ENCODE data around the gene GPR137B. TPM values are rescaled to one million over a fixed set of nuclear protein-coding genes. Genes with fewer than 3 reads are reported as not detected.
"Not testable (repeated sequence)": the region's sequence is repeated elsewhere in the genome, so short reads cannot be mapped to it uniquely, and the experiment has no call there.

The GPR137B gene
- total RNA-seq, 2 donors from 2014 or later = 4.5 to 7.7 TPM

DNA sequence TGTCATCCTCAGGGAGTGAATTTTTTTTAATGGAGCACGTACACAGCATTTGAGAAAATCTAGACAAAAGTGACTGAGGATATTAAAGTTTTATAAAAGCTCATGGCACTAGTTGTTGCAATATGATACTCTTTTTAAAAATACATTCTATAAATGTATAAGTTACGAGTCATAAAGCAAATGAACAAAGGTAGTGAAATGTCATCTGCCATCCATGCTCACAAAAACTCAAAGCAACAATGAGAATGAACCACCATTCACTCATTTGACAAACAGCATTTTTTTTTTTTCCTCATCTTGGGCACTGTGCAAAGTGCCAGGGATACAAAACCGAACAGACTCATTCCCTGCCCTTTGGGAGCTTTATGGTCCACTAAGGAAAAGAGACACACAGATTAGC lies 38.7 kb downstream of the GPR137B start:
- intact Hi-C loops (cut with DNase I) = no loop called here
- TF ChIP-seq, protein P1, sequence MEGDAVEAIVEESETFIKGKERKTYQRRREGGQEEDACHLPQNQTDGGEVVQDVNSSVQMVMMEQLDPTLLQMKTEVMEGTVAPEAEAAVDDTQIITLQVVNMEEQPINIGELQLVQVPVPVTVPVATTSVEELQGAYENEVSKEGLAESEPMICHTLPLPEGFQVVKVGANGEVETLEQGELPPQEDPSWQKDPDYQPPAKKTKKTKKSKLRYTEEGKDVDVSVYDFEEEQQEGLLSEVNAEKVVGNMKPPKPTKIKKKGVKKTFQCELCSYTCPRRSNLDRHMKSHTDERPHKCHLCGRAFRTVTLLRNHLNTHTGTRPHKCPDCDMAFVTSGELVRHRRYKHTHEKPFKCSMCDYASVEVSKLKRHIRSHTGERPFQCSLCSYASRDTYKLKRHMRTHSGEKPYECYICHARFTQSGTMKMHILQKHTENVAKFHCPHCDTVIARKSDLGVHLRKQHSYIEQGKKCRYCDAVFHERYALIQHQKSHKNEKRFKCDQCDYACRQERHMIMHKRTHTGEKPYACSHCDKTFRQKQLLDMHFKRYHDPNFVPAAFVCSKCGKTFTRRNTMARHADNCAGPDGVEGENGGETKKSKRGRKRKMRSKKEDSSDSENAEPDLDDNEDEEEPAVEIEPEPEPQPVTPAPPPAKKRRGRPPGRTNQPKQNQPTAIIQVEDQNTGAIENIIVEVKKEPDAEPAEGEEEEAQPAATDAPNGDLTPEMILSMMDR (IDR thresholded peaks at IDR 0.05) = no peak
- no peak for DNase-seq
- H3K9me3 ChIP-seq = no peaks in the 10 kb centered on the region
- H3K4me3 ChIP-seq = no peak overlapping the region
- H3K4me1 ChIP-seq = no peaks in the 10 kb centered on the region
- no peaks in the 10 kb centered on the region for H3K36me3 ChIP-seq
- no peak overlapping the region for H3K9ac ChIP-seq (ENCODE audit: low read depth in 2 of 2, low read length in 2 of 2)
- H3K27ac ChIP-seq = no peak overlapping the region
- H3K27me3 ChIP-seq = no peaks in the 10 kb centered on the region

DNA sequence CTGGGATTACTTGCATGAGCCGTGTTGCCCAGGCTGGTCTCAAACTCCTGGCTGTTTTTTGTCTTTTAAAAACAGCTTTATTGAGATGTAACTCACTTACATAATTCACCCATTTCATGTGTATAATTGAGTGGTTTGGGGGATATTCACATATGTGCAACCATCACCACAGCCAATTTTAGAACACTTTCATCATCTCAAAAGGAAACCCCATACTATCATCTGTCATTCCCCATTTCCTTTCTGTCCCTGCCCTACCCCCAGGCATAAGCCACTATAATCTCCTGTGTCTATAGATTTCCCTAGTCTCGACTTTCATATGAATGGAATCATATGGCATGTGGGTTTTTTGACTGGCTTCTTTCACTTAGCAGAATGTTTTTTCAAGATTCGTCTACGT lies 43.3 kb downstream of the GPR137B start:
- no peak for DNase-seq

DNA sequence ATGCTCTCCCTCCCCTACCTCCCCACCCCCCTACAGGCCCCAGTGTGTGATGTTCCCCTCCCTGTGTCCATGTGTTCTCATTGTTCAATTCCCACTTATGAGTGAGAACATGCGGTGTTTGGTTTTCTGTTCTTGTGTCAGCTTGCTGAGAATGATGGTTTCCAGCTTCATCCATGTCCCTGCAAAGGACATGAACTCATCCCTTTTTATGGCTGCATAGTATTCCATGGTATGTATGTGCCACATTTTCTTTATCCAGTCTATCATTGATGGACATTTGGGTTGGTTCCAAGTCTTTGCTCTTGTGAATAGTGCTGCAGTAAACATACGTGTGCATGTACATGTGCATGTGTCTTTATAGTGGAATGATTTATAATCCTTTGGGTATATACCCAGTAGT lies 44.1 kb downstream of the GPR137B start:
- H3K27me3 ChIP-seq; H3K36me3 ChIP-seq; H3K9me3 ChIP-seq; H3K4me1 ChIP-seq; DNase-seq; H3K27ac ChIP-seq; H3K4me3 ChIP-seq; intact Hi-C loops (cut with DNase I); H3K9ac ChIP-seq (ENCODE audit: low read depth in 2 of 2, low read length in 2 of 2): not testable (repeated sequence)

More for the DNA sequence above, 43.3 kb downstream of the GPR137B start:
- Histone ChIP-seq H3K27ac (no peak overlapping the region), H3K27me3 (no peaks in the 10 kb centered on the region), H3K9ac (ENCODE audit: low read depth in 2 of 2, low read length in 2 of 2) (no peak overlapping the region), H3K9me3 (no peaks in the 10 kb centered on the region), H3K4me1 (no peaks in the 10 kb centered on the region), H3K36me3 (no peaks in the 10 kb centered on the region), H3K4me3 (no peak overlapping the region)
- intact Hi-C loops (cut with DNase I) = no loop called here
- TF ChIP-seq, protein P1 (IDR thresholded peaks at IDR 0.05) = no peak

DNA sequence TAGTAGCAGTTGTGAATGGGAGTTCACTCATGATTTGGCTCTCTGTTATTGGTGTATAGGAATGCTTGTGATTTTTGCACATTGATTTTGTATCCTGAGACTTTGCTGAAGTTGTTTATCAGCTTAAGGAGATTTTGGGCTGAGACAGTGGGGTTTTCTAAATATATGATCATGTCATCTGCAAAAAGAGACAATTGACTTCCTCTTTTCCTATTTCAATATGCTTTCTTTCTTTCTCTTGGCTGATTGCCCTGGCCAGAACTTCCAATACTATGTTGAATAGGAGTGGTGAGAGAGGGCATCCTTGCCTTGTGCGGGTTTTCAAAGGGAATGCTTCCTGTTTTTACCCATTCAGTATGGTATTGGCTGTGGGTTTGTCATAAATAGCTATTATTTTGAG lies 45.7 kb downstream of the GPR137B start:
- not testable (repeated sequence) for DNase-seq, H3K4me1 ChIP-seq

DNA sequence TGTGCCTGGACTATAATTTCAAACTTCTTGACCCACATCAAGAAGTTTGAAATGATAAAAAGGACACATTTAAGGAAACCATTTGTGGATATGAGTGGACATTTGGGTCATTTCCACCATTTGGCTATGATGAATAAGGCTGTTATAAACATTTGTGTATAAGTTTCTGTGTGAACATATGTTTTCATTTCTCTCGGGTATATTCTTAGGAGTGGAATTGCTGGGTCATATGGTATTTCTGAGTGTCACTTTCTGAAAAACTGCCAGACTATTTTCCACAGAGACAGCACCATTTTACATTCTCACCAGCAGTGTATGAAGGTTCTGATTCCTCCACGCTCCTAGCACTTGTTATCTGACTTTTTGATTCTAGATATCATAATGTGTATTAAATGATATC lies 50.8 kb downstream of the GPR137B start:
- TF ChIP-seq, protein P1 (IDR thresholded peaks at IDR 0.05) = no peak
- H3K4me3 ChIP-seq = no peak overlapping the region
- intact Hi-C loops (cut with DNase I) = no loop called here
- no peaks in the 10 kb centered on the region for H3K4me1 ChIP-seq
- no peak overlapping the region for H3K9ac ChIP-seq (ENCODE audit: low read depth in 2 of 2, low read length in 2 of 2)
- H3K27me3 ChIP-seq = no peaks in the 10 kb centered on the region
- no peak overlapping the region for H3K27ac ChIP-seq
- DNase-seq = no peak
- no peaks in the 10 kb centered on the region for H3K36me3 ChIP-seq
- no peaks in the 10 kb centered on the region for H3K9me3 ChIP-seq

More for the DNA sequence above, 45.7 kb downstream of the GPR137B start:
- H3K9ac ChIP-seq (ENCODE audit: low read depth in 2 of 2, low read length in 2 of 2); H3K36me3 ChIP-seq; H3K9me3 ChIP-seq; H3K27me3 ChIP-seq; intact Hi-C loops (cut with DNase I); H3K27ac ChIP-seq; H3K4me3 ChIP-seq: not testable (repeated sequence)

DNA sequence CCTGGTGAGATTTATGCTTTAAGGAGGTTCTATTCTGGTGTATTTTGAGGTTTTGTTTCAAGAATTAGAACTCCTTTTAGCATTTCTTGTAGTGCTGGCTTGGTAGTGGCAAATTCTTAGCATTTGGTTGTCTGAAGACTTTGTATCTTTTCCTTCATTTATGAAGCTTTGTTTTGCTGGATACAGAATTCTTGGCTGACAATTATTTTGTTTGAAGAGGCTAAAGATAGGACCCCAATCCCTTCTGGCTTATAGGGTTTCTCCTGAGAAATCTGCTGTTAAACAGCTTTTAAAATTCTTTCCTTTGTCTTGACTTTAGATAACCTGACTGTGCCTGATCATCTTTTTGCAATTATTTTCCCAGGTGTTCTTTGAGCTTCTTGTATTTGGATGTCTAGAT lies 58.6 kb downstream of the GPR137B start:
- intact Hi-C loops (cut with DNase I) = no loop called here
- DNase-seq = no peak

More for the DNA sequence above, 58.6 kb downstream of the GPR137B start:
- no peaks in the 10 kb centered on the region for H3K27me3 ChIP-seq
- H3K27ac ChIP-seq = no peak overlapping the region
- no peaks in the 10 kb centered on the region for H3K4me1 ChIP-seq
- no peak overlapping the region for H3K9ac ChIP-seq (ENCODE audit: low read depth in 2 of 2, low read length in 2 of 2)
- no peak overlapping the region for H3K4me3 ChIP-seq
- TF ChIP-seq, protein P1 (IDR thresholded peaks at IDR 0.05) = no peak
- no peaks in the 10 kb centered on the region for H3K36me3 ChIP-seq
- no peaks in the 10 kb centered on the region for H3K9me3 ChIP-seq

Data from colonic mucosa (tissue), 4 donors.